NCI-H2171 (cell line): Measurements from ENCODE around the gene CTNNA2.

Experiments
- DNase-seq: peaks from one replicate; lab custom pipeline; 2025; lab: John Stamatoyannopoulos, UW

The CTNNA2 gene

GRCh38 chr2:79789811-79790210 is 277.0 kb downstream of the CTNNA2 start:
- no peak for DNase-seq

- DNase-seq = no peak
Measured at GRCh38 chr2:79792090-79792489, 279.2 kb downstream of the CTNNA2 start.

DNA sequence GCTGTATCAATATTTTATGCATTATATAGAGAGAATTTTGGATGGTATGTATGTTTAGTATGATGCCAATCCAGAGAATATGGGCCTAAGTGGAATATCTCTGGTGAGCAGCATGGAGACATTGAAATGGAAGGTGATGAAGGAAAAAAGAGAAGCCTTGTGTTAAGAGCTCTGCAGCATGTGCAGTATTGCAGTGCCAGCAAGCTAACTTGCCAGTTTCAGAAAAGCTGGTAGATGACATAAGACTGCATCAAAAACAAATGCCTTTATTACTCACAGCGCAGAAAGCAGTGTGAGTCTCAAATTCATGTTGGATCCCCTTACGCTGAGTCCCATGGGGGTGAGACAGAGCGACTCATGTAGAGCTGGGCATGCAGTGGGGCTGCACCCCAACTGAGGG is 280.2 kb downstream of the CTNNA2 start:
- DNase-seq = no peak

GRCh38 chr2:79796641-79797040 is 283.8 kb downstream of the CTNNA2 start:
- no peak for DNase-seq

- DNase-seq = no peak
Measured at GRCh38 chr2:79798776-79799175, 285.9 kb downstream of the CTNNA2 start.

DNA sequence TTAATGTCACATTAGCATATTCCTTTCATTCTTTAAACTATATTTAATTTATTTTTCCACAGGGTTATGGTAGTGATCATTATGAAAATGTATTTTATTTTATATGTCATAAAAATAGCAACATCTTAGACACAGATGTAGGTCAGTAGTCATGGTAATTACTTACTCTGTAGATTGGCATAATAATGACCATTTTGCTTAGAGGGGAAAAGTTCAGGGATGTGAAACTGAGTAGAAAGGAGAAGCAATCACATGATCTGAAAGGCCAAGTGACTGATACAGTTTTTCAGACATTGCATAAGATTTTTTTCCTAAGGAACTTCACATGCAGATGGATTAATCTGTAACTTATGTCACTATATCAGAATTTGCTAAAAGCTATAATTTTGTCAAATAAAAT is 286.9 kb downstream of the CTNNA2 start:
- DNase-seq = no peak

DNA sequence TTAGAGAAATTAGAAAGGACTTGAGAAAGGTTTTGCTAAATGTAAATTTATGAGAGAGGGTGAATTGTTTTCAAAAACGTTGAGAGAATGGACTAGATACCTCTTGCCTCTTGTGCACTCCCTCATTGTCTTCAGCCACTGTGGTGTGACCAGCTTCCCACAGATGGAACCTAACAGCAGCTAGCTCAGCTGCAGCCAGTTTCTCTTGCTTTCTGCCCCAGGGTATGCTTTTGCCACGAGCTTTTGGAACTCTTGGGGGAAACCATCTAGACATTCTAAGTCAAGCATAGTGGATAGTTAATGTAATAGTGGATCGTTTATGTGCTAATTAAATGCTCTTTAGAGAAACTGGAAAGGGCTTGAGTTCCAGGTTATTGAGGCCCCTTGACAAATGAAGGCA is 288.2 kb downstream of the CTNNA2 start:
- DNase-seq = no peak

DNA sequence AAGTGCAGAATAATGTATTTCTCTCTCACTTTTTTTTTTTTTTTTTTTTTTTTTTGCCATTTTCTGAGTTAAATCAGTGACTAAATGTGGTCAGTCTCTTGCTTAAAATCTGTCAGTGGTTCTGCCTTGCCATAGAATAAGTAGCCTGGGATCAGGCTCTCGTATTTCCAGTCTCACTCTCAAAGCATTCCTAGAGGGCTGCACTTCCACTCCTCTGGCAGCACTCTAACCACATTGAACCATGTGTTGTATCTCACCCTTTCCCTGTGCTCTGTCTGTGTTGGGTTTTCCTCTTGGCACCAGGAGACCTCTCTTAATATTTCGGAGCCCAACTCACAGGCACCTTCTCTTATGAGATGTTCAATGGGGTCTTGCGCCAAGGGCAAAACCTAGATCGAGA is 304.4 kb downstream of the CTNNA2 start:
- DNase-seq = no peak

- DNase-seq = no peak
Measured at GRCh38 chr2:79820281-79820680, 307.4 kb downstream of the CTNNA2 start.

GRCh38 chr2:79822136-79822535 is 309.3 kb downstream of the CTNNA2 start:
- no peak for DNase-seq

DNA sequence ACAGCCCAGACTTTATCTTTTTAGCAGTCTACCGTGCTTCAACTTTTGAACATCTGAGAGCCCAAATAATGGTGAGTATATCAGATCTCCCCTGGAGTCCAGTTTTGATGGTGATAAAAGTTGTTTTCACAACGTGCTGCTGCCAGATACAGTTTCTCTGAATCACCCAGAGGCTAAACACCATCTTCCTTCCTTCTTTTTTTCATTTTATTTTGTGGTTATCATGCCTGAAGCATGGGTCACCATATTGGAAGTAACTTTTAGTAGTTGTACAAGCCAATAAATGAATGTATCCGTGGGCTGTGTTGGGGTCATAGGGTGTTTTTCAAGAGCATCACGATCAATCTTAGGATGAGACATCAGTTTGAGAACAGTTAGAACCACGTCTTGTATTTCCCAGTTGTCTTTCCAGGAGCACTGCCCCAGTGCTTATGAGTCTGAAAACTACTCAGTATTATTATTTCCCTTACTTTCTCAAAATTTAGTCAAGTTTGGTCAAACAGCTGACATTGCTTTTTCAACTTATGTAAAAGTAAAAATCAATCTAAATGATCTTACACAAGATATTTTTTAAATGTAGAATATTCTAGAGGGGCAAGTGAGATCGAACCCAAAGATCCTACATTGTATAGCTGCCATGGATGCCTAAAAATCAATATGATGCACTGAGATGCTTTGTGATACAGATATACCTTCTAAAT is 311.4 kb downstream of the CTNNA2 start:
- no peak for DNase-seq

DNA sequence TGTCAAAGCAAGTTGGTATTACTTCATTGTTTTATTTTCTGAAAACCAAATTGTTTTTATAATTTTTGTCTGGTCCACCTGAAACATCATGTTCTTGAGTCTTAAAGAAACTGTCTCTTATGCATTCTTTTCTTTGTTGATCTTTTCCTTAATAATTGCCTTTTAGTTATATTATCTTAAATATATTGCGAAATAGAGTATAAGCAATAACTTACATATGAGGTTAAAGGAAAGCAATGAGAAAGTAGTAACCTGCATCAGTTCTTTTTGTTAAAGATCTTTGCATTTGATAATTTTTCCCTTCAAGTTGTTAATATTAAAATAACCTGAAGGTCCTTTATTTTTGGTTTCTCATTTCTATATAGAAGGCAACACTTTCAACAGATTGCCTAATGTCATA is 315.0 kb downstream of the CTNNA2 start:
- no peak for DNase-seq

DNA sequence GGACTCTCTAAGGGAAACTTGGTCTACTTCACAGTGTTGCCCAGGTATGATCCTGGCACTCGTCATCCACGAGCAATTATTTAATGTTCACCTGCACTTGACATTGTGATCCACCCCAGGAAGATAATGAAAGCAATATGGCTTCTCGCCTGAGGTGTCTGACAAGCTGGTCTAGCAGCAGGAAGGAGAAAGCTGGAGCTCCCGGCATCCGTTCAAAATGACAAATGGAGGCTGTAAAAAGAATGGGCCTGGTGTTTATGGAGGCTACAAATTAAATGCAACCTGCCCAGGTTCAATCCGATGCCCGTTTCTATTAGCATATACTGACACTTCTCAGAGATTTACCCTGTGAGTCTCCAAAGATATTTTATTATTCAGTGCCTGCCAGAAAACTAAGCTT is 317.6 kb downstream of the CTNNA2 start:
- DNase-seq = no peak

GRCh38 chr2:79831961-79832360 is 319.1 kb downstream of the CTNNA2 start:
- no peak for DNase-seq

GRCh38 chr2:79832511-79833234 is 319.8 kb downstream of the CTNNA2 start:
- no peak for DNase-seq

GRCh38 chr2:79833235-79833878 is 320.5 kb downstream of the CTNNA2 start:
- DNase-seq = no peak

GRCh38 chr2:79835911-79836310 is 323.1 kb downstream of the CTNNA2 start:
- no peak for DNase-seq

- no peak for DNase-seq
Measured at GRCh38 chr2:79844011-79844410, 331.2 kb downstream of the CTNNA2 start.

DNA sequence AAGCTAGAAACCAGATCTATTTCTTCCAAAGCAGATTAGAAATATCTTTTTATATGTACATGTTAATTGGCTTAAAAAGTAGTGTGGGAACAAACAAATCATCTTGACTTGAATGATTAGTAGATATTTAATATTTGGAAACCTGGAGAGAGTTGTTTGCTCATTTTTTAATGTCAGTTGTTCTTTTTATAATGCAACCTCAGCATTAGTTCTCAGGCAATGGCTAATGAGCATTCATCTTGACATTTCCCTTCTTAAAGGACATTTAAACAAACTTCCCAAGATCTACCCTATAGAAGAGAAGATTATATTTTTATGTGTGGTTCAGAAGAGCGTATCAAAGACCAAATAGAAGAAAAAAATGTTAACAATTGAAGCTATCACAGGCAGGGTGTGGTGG is 334.0 kb downstream of the CTNNA2 start:
- no peak for DNase-seq

GRCh38 chr2:79849241-79849640 is 336.4 kb downstream of the CTNNA2 start:
- DNase-seq = no peak

GRCh38 chr2:79849949-79850348 is 337.1 kb downstream of the CTNNA2 start:
- DNase-seq = no peak

DNA sequence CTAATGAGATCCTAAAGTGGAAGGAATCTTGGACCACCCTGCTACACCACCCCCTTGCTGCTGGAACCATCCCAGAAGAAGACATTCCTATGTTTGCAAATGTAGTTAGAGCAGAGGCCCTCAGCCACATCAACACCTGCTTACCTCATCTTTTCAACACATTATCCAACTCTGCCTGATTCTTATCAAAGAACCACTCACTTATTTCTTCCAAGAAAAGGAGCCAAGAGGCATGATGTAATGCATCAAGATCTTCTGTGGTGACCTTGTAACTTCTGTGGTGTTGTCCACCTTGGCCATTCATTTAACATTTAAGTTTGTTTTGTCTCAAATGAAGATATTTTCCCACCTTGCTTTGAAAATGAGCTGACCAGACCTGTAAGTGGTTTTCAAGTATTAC is 338.1 kb downstream of the CTNNA2 start:
- no peak for DNase-seq

DNA sequence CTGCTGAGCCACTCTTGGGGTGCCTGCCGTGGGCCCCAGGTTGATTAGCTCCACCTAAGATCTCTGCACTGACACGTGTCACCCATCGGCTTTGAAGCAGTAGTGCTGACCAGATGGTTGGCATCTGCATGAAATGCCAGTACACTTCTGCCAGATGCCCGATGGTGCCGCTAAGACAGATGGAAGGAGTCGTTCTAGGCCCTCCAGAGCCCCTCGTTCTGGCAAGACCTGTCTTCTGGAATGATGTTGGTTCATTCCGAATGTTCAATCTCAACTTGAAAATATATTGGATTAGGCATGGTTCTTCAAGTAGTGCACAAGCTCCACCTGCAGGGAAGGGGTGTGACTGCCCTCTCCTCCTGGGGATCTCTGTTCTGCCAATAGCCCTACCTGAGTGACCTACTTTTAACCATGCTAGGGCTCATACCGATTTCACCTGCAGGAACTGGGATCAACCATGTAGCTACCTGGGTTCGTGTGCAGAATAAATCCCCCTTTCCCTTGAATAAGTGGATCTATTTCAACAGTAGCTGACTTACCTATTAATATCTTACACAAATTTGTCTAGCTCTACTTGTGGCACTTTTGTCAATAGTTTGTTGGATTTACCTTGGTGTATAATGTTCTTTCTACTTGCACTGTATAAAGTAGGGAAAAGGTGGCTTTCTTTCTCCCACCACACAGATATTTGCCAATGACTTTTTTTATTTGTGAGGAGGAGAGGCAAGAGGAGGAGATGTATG is 342.6 kb downstream of the CTNNA2 start:
- no peak for DNase-seq
